Measurements from ENCODE around the gene BCL2. TPM values are rescaled to one million over a fixed set of nuclear protein-coding genes. Genes with fewer than 3 reads are reported as not detected.

The BCL2 gene
- total RNA-seq, 2 donors from 2014 or later: 14.8 to 38.4 TPM

GRCh38 chr18:63247506-63247905 lies 72.1 kb downstream of the BCL2 start:
- no peaks in the 10 kb centered on the region for H3K27me3 ChIP-seq (replicated peaks; ENCODE audit: insufficient read depth)
- 77% methylated on average over 4 of the region's 4 CpGs for WGBS
- H3K9me3 ChIP-seq: no peaks in the 10 kb centered on the region
- no peaks in the 10 kb centered on the region for H3K4me1 ChIP-seq (replicated peaks)
- H3K4me3 ChIP-seq: no peak overlapping the region
- no peaks in the 10 kb centered on the region for H3K36me3 ChIP-seq
- TF ChIP-seq POLR2AphosphoS5 (IDR thresholded peaks at IDR 0.05): no peak
- no peak for DNase-seq (ENCODE audit: low spot score)
- intact Hi-C loops (cut with DNase I): no loop called here
- H3K27ac ChIP-seq: peak overlapping the region in 1 of 2 donors; percentile 32

DNA sequence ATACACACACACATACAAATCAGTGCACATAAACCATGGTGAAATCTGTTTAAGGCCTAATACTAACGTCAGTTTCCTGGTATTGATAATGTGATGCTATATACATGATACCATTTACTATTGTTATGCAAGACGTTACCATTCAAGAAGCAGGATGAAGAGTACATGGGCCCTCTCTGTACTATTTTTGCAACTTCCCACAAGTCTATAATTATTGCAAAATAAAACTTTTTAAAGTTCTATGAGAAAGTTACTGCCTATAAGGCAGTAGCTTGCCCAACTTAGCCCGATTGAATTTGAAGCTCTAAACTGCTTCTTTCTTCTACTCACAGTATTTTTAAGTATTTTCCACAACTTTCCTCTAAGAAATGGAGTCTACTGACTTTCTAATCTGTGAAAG lies 74.0 kb downstream of the BCL2 start:
- TF ChIP-seq POLR2A (IDR thresholded peaks at IDR 0.05) (no peak), POLR2AphosphoS5 (IDR thresholded peaks at IDR 0.05) (no peak)
- TF ChIP-seq, protein P1, sequence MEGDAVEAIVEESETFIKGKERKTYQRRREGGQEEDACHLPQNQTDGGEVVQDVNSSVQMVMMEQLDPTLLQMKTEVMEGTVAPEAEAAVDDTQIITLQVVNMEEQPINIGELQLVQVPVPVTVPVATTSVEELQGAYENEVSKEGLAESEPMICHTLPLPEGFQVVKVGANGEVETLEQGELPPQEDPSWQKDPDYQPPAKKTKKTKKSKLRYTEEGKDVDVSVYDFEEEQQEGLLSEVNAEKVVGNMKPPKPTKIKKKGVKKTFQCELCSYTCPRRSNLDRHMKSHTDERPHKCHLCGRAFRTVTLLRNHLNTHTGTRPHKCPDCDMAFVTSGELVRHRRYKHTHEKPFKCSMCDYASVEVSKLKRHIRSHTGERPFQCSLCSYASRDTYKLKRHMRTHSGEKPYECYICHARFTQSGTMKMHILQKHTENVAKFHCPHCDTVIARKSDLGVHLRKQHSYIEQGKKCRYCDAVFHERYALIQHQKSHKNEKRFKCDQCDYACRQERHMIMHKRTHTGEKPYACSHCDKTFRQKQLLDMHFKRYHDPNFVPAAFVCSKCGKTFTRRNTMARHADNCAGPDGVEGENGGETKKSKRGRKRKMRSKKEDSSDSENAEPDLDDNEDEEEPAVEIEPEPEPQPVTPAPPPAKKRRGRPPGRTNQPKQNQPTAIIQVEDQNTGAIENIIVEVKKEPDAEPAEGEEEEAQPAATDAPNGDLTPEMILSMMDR (IDR thresholded peaks at IDR 0.05): no peak
- WGBS: 78% methylated on average over 3 of the region's 3 CpGs
- no peaks in the 10 kb centered on the region for H3K9me3 ChIP-seq
- DNase-seq (ENCODE audit: low spot score): no peak
- H3K27me3 ChIP-seq (replicated peaks; ENCODE audit: insufficient read depth): no peaks in the 10 kb centered on the region
- H3K36me3 ChIP-seq: no peaks in the 10 kb centered on the region
- H3K4me3 ChIP-seq: no peak overlapping the region
- no peak overlapping the region for H3K27ac ChIP-seq
- no peaks in the 10 kb centered on the region for H3K4me1 ChIP-seq (replicated peaks)
- intact Hi-C loops (cut with DNase I): no loop called here

- DNase-seq (ENCODE audit: low spot score): no peak
These were observed 75.0 kb downstream of the BCL2 start for GRCh38 chr18:63244607-63245006.

DNA sequence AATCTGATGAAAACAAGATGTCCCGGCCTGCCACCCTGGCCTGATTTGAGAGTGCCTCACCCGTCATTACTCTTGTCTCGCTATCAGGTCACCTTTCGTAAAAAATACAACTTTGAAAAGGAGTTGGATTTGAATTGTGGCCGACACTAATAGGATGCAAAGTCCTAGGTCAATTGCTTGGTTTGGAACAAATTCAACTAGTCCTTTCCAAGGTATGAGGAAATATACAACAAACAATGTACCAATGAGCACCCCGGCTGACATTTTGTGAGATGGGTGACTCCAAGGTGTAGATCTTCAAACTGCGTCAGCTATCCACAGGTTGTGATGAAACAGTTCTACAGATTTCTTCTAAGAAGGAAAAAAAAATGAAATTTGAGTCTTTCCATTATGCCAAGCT lies 77.8 kb downstream of the BCL2 start:
- no peak for TF ChIP-seq POLR2A (IDR thresholded peaks at IDR 0.05)
- TF ChIP-seq, protein P1 (IDR thresholded peaks at IDR 0.05): no peak
- no peak for TF ChIP-seq POLR2AphosphoS5 (IDR thresholded peaks at IDR 0.05)
- no peak overlapping the region for H3K4me3 ChIP-seq
- no peaks in the 10 kb centered on the region for H3K4me1 ChIP-seq (replicated peaks)
- no peaks in the 10 kb centered on the region for H3K27me3 ChIP-seq (replicated peaks; ENCODE audit: insufficient read depth)
- WGBS: 87% methylated on average over 7 of the region's 7 CpGs
- no peak overlapping the region for H3K27ac ChIP-seq
- no peaks in the 10 kb centered on the region for H3K9me3 ChIP-seq
- intact Hi-C loops (cut with DNase I): no loop called here
- no peak for DNase-seq (ENCODE audit: low spot score)
- H3K36me3 ChIP-seq: no peaks in the 10 kb centered on the region

More at GRCh38 chr18:63244607-63245006, 75.0 kb downstream of the BCL2 start:
- Histone ChIP-seq H3K4me3 (no peak overlapping the region), H3K27ac (peak overlapping the region in 1 of 2 donors; percentile 33), H3K27me3 (replicated peaks; ENCODE audit: insufficient read depth) (no peaks in the 10 kb centered on the region), H3K4me1 (replicated peaks) (no peaks in the 10 kb centered on the region), H3K36me3 (no peaks in the 10 kb centered on the region), H3K9me3 (no peaks in the 10 kb centered on the region)
- intact Hi-C loops (cut with DNase I): no loop called here
- TF ChIP-seq POLR2A (IDR thresholded peaks at IDR 0.05) (no peak), POLR2AphosphoS5 (IDR thresholded peaks at IDR 0.05) (peak; percentile 6)
- TF ChIP-seq, protein P1 (IDR thresholded peaks at IDR 0.05): no peak
- 65% methylated on average over 6 of the region's 6 CpGs for WGBS

GRCh38 chr18:63241317-63241712 lies 78.3 kb downstream of the BCL2 start:
- Histone ChIP-seq H3K9me3 (no peaks in the 10 kb centered on the region), H3K27me3 (replicated peaks; ENCODE audit: insufficient read depth) (no peaks in the 10 kb centered on the region), H3K4me3 (no peak overlapping the region), H3K36me3 (no peaks in the 10 kb centered on the region), H3K27ac (no peak overlapping the region), H3K4me1 (replicated peaks) (no peaks in the 10 kb centered on the region)
- TF ChIP-seq POLR2A (IDR thresholded peaks at IDR 0.05) (no peak), POLR2AphosphoS5 (IDR thresholded peaks at IDR 0.05) (no peak)
- TF ChIP-seq, protein P1 (IDR thresholded peaks at IDR 0.05): no peak
- intact Hi-C loops (cut with DNase I): no loop called here
- 60% methylated on average over 3 of the region's 3 CpGs for WGBS
- no peak for DNase-seq (ENCODE audit: low spot score)

Data from prostate gland (tissue), 2 donors.